HG03442 (cell line): ENCODE measurements around the gene APPL1.
"Not testable (repeated sequence)": the region's sequence is repeated elsewhere in the genome, so short reads cannot be mapped to it uniquely, and the experiment has no call there.

Experiments
- ATAC-seq: cut with Tn5 transposase; IDR thresholded peaks from one replicate; pipeline ENCODE4 v1.9.1; 2021; ENCODE audit warnings: mild to moderate bottlenecking, moderate library complexity; ENCODE audit not compliant: unreplicated experiment

APPL1 gene

GRCh38 chr3:57261929-57262328 lies 34.4 kb downstream of the APPL1 start:
- ATAC-seq: no peak

GRCh38 chr3:57268416-57268815 lies 40.9 kb downstream of the APPL1 start:
- ATAC-seq: no peak

GRCh38 chr3:57274845-57275244 lies 47.3 kb downstream of the APPL1 start:
- ATAC-seq: no peak

- ATAC-seq: no peak
These were observed 47.9 kb downstream of the APPL1 start for GRCh38 chr3:57275393-57275792.

GRCh38 chr3:57278237-57278636 lies 50.7 kb downstream of the APPL1 start:
- no peak for ATAC-seq

- ATAC-seq: no peak
These were observed 52.2 kb downstream of the APPL1 start for GRCh38 chr3:57279685-57280084.

GRCh38 chr3:57281715-57282114 lies 54.2 kb downstream of the APPL1 start:
- no peak for ATAC-seq

GRCh38 chr3:57283334-57283733 lies 55.8 kb downstream of the APPL1 start:
- ATAC-seq: no peak

GRCh38 chr3:57287205-57287604 lies 59.7 kb downstream of the APPL1 start:
- ATAC-seq: no peak

- ATAC-seq: no peak
These were observed 60.9 kb downstream of the APPL1 start for GRCh38 chr3:57288403-57288802.

GRCh38 chr3:57292159-57292896 lies 64.8 kb downstream of the APPL1 start, which contains the start of gene ASB14:
ASB14 (minus strand) TSS chr3:57292685; CDS start chr3:57292033, 652 bp downstream.
- ATAC-seq: no peak

- no peak for ATAC-seq
These were observed 65.5 kb downstream of the APPL1 start for GRCh38 chr3:57292897-57293526.

- no peak for ATAC-seq
These were observed 70.5 kb downstream of the APPL1 start for GRCh38 chr3:57298041-57298440.

- not testable (repeated sequence) for ATAC-seq
These were observed 76.0 kb downstream of the APPL1 start for GRCh38 chr3:57303520-57303919.

- no peak for ATAC-seq
These were observed 82.3 kb downstream of the APPL1 start for GRCh38 chr3:57309769-57310360.

GRCh38 chr3:57314204-57314603 lies 86.7 kb downstream of the APPL1 start:
- ATAC-seq: no peak
